Hepatocyte (in vitro differentiated cells): Measurements from ENCODE around the gene SUPT20HL2. TPM values are rescaled to one million over a fixed set of nuclear protein-coding genes. Genes with fewer than 3 reads are reported as not detected.

ENCODE experiments used
- DNase-seq: peaks from one replicate; pipeline ENCODE4 v3.0.0-alpha.2; 2016; ENCODE audit warnings: low spot score
- H2AFZ ChIP-seq: fragments of 200-600 bp; sonication (generic); 2 replicates; pipeline ENCODE4 v1.6.0; 2016; ENCODE audit warnings: antibody characterized with exemption, mild to moderate bottlenecking
- H3K27ac ChIP-seq: fragments of 200-600 bp; sonication (generic); 2 replicates; pipeline ENCODE4 v1.5.1; 2016; ENCODE audit warnings: mild to moderate bottlenecking
- H3K27me3 ChIP-seq: fragments of 200-600 bp; sonication (generic); 2 replicates; pipeline ENCODE4 v1.6.1; 2016
- H3K36me3 ChIP-seq: fragments of 200-600 bp; sonication (generic); replicated peaks from 2 replicates; pipeline ENCODE4 v1.5.1; 2016; ENCODE audit warnings: low read depth; ENCODE audit not compliant: insufficient read depth
- H3K4me1 ChIP-seq: fragments of 200-600 bp; sonication (generic); 2 replicates; pipeline ENCODE4 v1.5.1; 2016; ENCODE audit warnings: mild to moderate bottlenecking, moderate library complexity; ENCODE audit not compliant: insufficient read depth
- H3K4me2 ChIP-seq: fragments of 200-600 bp; sonication (generic); 2 replicates; pipeline ENCODE4 v1.6.0; 2016
- H3K4me3 ChIP-seq: fragments of 200-600 bp; sonication (generic); 2 replicates; pipeline ENCODE4 v1.5.1; 2016; ENCODE audit warnings: mild to moderate bottlenecking
- H3K79me2 ChIP-seq: fragments of 200-600 bp; sonication (generic); 2 replicates; pipeline ENCODE4 v1.6.0; 2017; ENCODE audit warnings: mild to moderate bottlenecking
- H3K9me2 ChIP-seq: fragments of 200-600 bp; sonication (generic); replicated peaks from 2 replicates; pipeline ENCODE4 v1.6.0; 2017; ENCODE audit warnings: mild to moderate bottlenecking; ENCODE audit not compliant: insufficient read depth
- H3K9me3 ChIP-seq: fragments of 200-600 bp; sonication (generic); 2 replicates; pipeline ENCODE4 v1.5.1; 2016; ENCODE audit warnings: low read depth, mild to moderate bottlenecking
- H4K20me1 ChIP-seq: fragments of 200-600 bp; sonication (generic); 2 replicates; pipeline ENCODE4 v1.6.0; 2016; ENCODE audit warnings: mild to moderate bottlenecking; ENCODE audit not compliant: insufficient read depth, poor library complexity, severe bottlenecking
- EZH2 ChIP-seq: fragments of 200-600 bp; sonication (generic); IDR thresholded peaks from 2 replicates; pipeline ENCODE4 v1.6.1; 2016; ENCODE audit warnings: antibody characterized with exemption, mild to moderate bottlenecking, borderline replicate concordance
- EZH2phosphoT487 ChIP-seq: fragments of 200-600 bp; sonication (generic); IDR thresholded peaks from one replicate; pipeline ENCODE4 v1.6.1; 2018; ENCODE audit warnings: antibody characterized with exemption, mild to moderate bottlenecking, low read depth, moderate library complexity; ENCODE audit not compliant: unreplicated experiment, severe bottlenecking
- WGBS: methylation state at CpG from one replicate; pipeline ENCODE4 v1.1.6; 2016; ENCODE audit warnings: low lambda C conversion rate; ENCODE audit errors: missing lambda C conversion rate; 5-methylcytosine and 5-hydroxymethylcytosine counted together
- polyA plus RNA-seq: library from polyadenylated mRNA; unstranded; fragments of >200 nt; fragmentation: Nextera tagmentation; extraction: Ambion mirVana; gene quantifications from 2 replicates; pipeline ENCODE4 v1.2.1, GENCODE V29; 2016
- total RNA-seq: library from RNA; depleted of rRNA; stranded (reverse); fragments of >200 nt; gene quantifications from 2 replicates; pipeline ENCODE4 v1.2.3, GENCODE V29; 2014
- TF ChIP-seq, protein P1 (sequence below): fragments of 200-600 bp; sonication (generic); IDR thresholded peaks from 2 replicates; pipeline ENCODE4 v1.5.1; 2016; ENCODE audit warnings: antibody characterized with exemption, mild to moderate bottlenecking; ENCODE audit not compliant: poor library complexity

Gene SUPT20HL2
- total and polyA plus RNA-seq, 2 experiments from 2014 or later = not detected

GRCh38 chrX:24271262-24271661, 42.6 kb downstream of the SUPT20HL2 start:
- Histone ChIP-seq H3K27me3 (no peaks in the 10 kb centered on the region), H3K9me3 (no peaks in the 10 kb centered on the region), H3K4me1 (no peaks in the 10 kb centered on the region), H3K4me2 (no peak overlapping the region), H2AFZ (no peak overlapping the region), H4K20me1 (no peaks in the 10 kb centered on the region), H3K27ac (no peak overlapping the region), H3K4me3 (no peak overlapping the region), H3K9me2 (no peaks in the 10 kb centered on the region), H3K79me2 (no peaks in the 10 kb centered on the region), H3K36me3 (no peaks in the 10 kb centered on the region)
- TF ChIP-seq, protein P1, sequence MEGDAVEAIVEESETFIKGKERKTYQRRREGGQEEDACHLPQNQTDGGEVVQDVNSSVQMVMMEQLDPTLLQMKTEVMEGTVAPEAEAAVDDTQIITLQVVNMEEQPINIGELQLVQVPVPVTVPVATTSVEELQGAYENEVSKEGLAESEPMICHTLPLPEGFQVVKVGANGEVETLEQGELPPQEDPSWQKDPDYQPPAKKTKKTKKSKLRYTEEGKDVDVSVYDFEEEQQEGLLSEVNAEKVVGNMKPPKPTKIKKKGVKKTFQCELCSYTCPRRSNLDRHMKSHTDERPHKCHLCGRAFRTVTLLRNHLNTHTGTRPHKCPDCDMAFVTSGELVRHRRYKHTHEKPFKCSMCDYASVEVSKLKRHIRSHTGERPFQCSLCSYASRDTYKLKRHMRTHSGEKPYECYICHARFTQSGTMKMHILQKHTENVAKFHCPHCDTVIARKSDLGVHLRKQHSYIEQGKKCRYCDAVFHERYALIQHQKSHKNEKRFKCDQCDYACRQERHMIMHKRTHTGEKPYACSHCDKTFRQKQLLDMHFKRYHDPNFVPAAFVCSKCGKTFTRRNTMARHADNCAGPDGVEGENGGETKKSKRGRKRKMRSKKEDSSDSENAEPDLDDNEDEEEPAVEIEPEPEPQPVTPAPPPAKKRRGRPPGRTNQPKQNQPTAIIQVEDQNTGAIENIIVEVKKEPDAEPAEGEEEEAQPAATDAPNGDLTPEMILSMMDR = no peak
- TF ChIP-seq EZH2 (no peak), EZH2phosphoT487 (no peak)
- DNase-seq = no peak

DNA sequence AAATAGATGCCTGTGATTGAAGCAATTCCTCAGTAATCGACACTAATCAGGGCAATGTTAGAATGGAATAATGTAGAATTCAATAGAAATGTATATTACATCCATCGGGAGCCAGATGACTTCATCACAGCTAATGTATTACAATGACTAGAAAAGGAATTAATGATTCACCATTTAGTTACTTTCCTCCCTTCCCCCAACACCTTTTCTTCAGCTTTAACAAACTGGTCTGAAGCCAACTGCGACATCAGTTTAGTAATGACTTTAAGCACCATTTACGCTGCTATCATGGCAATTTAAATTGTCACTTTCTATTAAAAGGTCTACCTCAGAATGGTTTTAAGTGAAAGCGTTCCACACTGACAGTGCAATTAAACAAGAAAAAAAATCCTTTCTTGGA, 45.1 kb downstream of the SUPT20HL2 start:
- Histone ChIP-seq H3K27me3 (no peaks in the 10 kb centered on the region), H2AFZ (no peak overlapping the region), H3K36me3 (no peaks in the 10 kb centered on the region), H3K79me2 (no peaks in the 10 kb centered on the region), H3K4me1 (no peaks in the 10 kb centered on the region), H4K20me1 (no peaks in the 10 kb centered on the region), H3K27ac (no peak overlapping the region), H3K9me3 (no peaks in the 10 kb centered on the region), H3K4me3 (no peak overlapping the region), H3K4me2 (no peak overlapping the region), H3K9me2 (no peaks in the 10 kb centered on the region)
- no peak for DNase-seq
- no peak for TF ChIP-seq EZH2
- TF ChIP-seq, protein P1 = no peak
- no peak for TF ChIP-seq EZH2phosphoT487
- 94% methylated on average over 5 of the region's 5 CpGs for WGBS

- H3K4me2 ChIP-seq = no peak overlapping the region
- TF ChIP-seq EZH2 = no peak
- TF ChIP-seq, protein P1 = no peak
- TF ChIP-seq EZH2phosphoT487 = no peak
These were observed 46.9 kb downstream of the SUPT20HL2 start for GRCh38 chrX:24266996-24267395.

GRCh38 chrX:24264383-24264782, 49.5 kb downstream of the SUPT20HL2 start:
- no peaks in the 10 kb centered on the region for H3K79me2 ChIP-seq
- H3K9me3 ChIP-seq = no peaks in the 10 kb centered on the region
- H3K27ac ChIP-seq = no peak overlapping the region
- DNase-seq = no peak
- WGBS = 67% methylated on average over 6 of the region's 6 CpGs
- H2AFZ ChIP-seq = no peak overlapping the region
- no peaks in the 10 kb centered on the region for H3K27me3 ChIP-seq
- TF ChIP-seq, protein P1 = no peak
- TF ChIP-seq EZH2 = no peak
- TF ChIP-seq EZH2phosphoT487 = no peak
- peaks cover 8% of the 10 kb centered on the region for H3K4me1 ChIP-seq
- H3K36me3 ChIP-seq = no peaks in the 10 kb centered on the region
- no peak overlapping the region for H3K4me2 ChIP-seq
- no peak overlapping the region for H3K4me3 ChIP-seq
- no peaks in the 10 kb centered on the region for H3K9me2 ChIP-seq
- H4K20me1 ChIP-seq = no peaks in the 10 kb centered on the region

More at GRCh38 chrX:24266996-24267395, 46.9 kb downstream of the SUPT20HL2 start:
- Histone ChIP-seq H2AFZ (no peak overlapping the region), H3K4me1 (no peaks in the 10 kb centered on the region), H3K9me3 (no peaks in the 10 kb centered on the region), H3K27ac (no peak overlapping the region), H3K36me3 (no peaks in the 10 kb centered on the region), H3K79me2 (no peaks in the 10 kb centered on the region), H3K4me3 (no peak overlapping the region), H4K20me1 (no peaks in the 10 kb centered on the region), H3K27me3 (no peaks in the 10 kb centered on the region), H3K9me2 (no peaks in the 10 kb centered on the region)
- WGBS = 92% methylated on average over 4 of the region's 4 CpGs
- DNase-seq = no peak
